HCT116 (cell line): ENCODE measurements around the gene TCEANC.

Experiments
- CEBPB ChIP-seq: IDR thresholded peaks from 2 replicates; pipeline ENCODE4 v1.6.1; 2012; ENCODE audit warnings: low read depth
- EGR1 ChIP-seq: IDR thresholded peaks from 2 replicates; pipeline ENCODE4 v1.6.1; 2012; ENCODE audit warnings: low read depth
- EZH2 ChIP-seq: fragments of 200-600 bp; sonication (generic); IDR thresholded peaks from 2 replicates; pipeline ENCODE4 v1.6.1; 2017; ENCODE audit warnings: antibody characterized with exemption, mixed run types
- EZH2phosphoT487 ChIP-seq: fragments of 200-600 bp; IDR thresholded peaks from 2 replicates; pipeline ENCODE4 v1.6.1; 2018; ENCODE audit warnings: antibody characterized with exemption, borderline replicate concordance
- JUND ChIP-seq: IDR thresholded peaks from 2 replicates; pipeline ENCODE4 v1.6.1; 2012
- POLR2A ChIP-seq: IDR thresholded peaks from 2 replicates; pipeline ENCODE4 v1.7.0; 2011; ENCODE audit warnings: borderline replicate concordance; ENCODE audit not compliant: insufficient read depth, insufficient read length; ENCODE audit errors: extremely low read depth
- RAD21 ChIP-seq: IDR thresholded peaks from 2 replicates; pipeline ENCODE4 v1.6.1; 2012; ENCODE audit warnings: low read depth, mild to moderate bottlenecking
- SRF ChIP-seq: IDR thresholded peaks from 2 replicates; pipeline ENCODE4 v1.6.1; 2012; ENCODE audit warnings: low read depth
- YY1 ChIP-seq: IDR thresholded peaks from 2 replicates; pipeline ENCODE4 v1.6.1; 2011; ENCODE audit warnings: low read length, low read depth, moderate library complexity, mild to moderate bottlenecking; ENCODE audit not compliant: insufficient replicate concordance; ENCODE audit errors: extremely low read depth
- ZNF274 ChIP-seq: fragments of 200-500 bp; sonication (Bioruptor generic); IDR thresholded peaks from 2 replicates; pipeline ENCODE4 v1.6.1; 2014; ENCODE audit warnings: mild to moderate bottlenecking, low read depth, low read length, inconsistent platforms
- TF ChIP-seq, protein P1 (sequence below), 3 experiments: fragments of 200-600 bp in 1 of 3; sonication (generic) in 1 of 3; IDR thresholded peaks in 2 of 3; conservative IDR thresholded peaks in 1 of 3; 2 replicates each; pipeline ENCODE4 v1.5.1; 2012 to 2017; ENCODE audit warnings: low read depth in 2 of 3, low read length in 2 of 3, antibody characterized with exemption in 1 of 3, borderline replicate concordance in 1 of 3, control low read depth in 1 of 3, mild to moderate bottlenecking in 1 of 3, mixed read lengths in 1 of 3, mixed run types in 1 of 3, moderate library complexity in 1 of 3; ENCODE audit not compliant: insufficient read depth in 1 of 3
- TF ChIP-seq, protein P2 (sequence below): IDR thresholded peaks from 2 replicates; pipeline ENCODE4 v1.6.1; 2012

DNA sequence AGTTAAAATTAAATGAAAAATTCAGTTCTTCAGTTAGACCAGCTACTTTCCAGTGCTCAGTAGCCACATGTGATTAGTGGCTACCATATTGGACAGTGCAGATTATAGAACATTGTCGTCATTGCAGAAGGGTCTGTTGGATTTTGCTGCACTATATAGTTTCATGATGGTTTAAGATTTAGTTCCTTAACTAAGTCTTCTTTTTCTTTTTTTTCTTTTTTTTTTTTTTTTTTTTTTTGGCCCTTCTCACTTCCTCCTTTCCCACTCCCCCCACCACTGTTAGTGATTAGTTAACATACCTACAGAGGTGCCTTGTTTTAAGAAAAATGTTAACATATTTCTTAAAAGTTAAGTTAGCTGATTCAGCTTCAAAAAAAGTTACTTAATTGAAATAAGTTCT, 45.0 kb downstream of the TCEANC start:
- TF ChIP-seq, protein P1, sequence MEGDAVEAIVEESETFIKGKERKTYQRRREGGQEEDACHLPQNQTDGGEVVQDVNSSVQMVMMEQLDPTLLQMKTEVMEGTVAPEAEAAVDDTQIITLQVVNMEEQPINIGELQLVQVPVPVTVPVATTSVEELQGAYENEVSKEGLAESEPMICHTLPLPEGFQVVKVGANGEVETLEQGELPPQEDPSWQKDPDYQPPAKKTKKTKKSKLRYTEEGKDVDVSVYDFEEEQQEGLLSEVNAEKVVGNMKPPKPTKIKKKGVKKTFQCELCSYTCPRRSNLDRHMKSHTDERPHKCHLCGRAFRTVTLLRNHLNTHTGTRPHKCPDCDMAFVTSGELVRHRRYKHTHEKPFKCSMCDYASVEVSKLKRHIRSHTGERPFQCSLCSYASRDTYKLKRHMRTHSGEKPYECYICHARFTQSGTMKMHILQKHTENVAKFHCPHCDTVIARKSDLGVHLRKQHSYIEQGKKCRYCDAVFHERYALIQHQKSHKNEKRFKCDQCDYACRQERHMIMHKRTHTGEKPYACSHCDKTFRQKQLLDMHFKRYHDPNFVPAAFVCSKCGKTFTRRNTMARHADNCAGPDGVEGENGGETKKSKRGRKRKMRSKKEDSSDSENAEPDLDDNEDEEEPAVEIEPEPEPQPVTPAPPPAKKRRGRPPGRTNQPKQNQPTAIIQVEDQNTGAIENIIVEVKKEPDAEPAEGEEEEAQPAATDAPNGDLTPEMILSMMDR (IDR thresholded peaks at IDR 0.05 in 2 of 3, conservative IDR thresholded peaks at IDR 0.05 in 1 of 3; ENCODE audit: borderline replicate concordance in 1 of 3, insufficient read depth in 1 of 3, low read depth in 2 of 3, low read length in 2 of 3) = no peak
- TF ChIP-seq CEBPB = no peak
- no peak for TF ChIP-seq POLR2A
- TF ChIP-seq YY1 = no peak
- no peak for TF ChIP-seq ZNF274
- TF ChIP-seq EGR1 = no peak
- no peak for TF ChIP-seq RAD21
- no peak for TF ChIP-seq EZH2
- TF ChIP-seq SRF = no peak
- TF ChIP-seq, protein P2, sequence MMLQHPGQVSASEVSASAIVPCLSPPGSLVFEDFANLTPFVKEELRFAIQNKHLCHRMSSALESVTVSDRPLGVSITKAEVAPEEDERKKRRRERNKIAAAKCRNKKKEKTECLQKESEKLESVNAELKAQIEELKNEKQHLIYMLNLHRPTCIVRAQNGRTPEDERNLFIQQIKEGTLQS = no peak
- no peak for TF ChIP-seq EZH2phosphoT487
- TF ChIP-seq JUND = no peak
